ENCODE results near the gene CPLANE2.

DNA sequence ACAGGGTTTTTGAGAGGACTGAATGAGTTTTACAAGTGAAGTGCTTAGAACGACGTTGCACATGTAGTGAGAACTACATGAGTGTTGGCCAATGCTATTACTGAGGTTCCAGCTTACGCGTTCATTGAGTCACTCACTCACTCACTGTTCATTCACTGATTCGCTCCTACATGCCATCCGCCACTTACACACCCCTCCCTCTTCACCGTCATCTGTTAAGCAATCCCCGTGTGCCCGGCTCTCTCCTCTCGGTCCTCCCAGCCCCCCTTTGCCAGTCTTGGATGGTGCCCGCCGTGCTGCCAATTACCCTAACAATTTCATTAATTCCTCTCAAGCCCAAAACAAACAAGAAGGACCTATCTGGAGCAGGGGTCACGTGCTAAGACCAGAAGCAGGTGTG lies 53.8 kb downstream of the CPLANE2 start:
- TF ChIP-seq CTCF (IDR thresholded peaks at IDR 0.05; ENCODE audit: insufficient read depth, low read depth, low read length) (no peak), EZH2 (IDR thresholded peaks at IDR 0.05; ENCODE audit: insufficient read depth, low read length) (no peak)
